Activated CD4-positive, alpha-beta T cell treated with anti-CD3 and anti-CD28 coated beads for 48 hours (primary cell): Measurements from ENCODE around the gene CACNA1C.
"Not testable (repeated sequence)": the region's sequence is repeated elsewhere in the genome, so short reads cannot be mapped to it uniquely, and the experiment has no call there.

Experiments
- DNase-seq: peaks from one replicate; pipeline ENCODE4 v3.0.0-alpha.2; 2020

CACNA1C gene

DNA sequence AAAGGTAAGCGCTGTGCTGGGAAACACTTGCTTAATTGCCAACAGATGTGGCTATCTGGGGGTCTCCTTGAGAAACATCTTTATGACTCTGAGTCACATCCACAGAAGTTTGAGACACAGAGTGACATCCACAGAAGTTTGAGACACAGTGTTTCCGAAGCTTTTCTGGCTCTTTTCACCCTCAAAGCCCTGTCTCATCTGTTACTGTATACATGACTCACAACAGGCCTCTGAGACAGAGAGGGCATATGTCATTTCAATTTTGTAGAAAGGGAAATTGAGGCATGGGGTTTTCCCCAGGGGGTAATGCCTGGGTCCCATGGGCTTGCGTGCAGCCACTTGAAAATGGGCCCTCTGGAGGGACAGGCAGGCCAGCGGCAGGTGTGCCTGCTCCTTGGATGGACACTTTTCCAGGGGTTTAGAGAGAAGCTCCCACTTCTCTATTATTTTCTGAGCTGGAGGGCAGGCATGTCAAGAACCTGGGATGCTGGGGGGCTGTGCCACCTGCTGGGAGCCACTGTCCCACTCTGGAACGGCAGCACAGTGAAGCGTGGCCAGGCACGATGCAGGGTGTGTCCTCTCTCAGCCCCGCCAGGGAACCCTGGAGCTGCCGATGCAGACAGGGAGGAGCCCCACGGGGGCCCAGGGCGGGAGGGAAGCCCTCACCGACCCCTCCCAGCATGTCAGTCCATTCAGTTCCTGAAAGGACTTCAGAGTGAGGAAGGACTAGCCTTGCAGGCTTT lies 630.7 kb downstream of the CACNA1C start:
- no peak for DNase-seq

DNA sequence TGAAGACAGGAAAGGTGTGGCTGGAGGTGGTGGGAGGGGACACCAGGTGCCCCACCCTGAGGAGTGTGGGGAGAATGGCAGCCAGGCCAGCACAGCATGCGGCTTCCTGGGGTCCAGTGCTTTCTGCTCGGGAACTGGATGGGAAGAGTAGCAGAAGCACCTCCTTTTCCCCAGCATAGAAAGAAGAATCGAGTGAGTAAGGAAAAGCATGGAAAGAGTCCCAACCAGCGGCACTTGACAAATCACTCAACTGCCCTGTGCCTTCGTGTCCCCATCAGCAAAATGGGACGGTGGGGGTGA lies 631.2 kb downstream of the CACNA1C start:
- not testable (repeated sequence) for DNase-seq

DNA sequence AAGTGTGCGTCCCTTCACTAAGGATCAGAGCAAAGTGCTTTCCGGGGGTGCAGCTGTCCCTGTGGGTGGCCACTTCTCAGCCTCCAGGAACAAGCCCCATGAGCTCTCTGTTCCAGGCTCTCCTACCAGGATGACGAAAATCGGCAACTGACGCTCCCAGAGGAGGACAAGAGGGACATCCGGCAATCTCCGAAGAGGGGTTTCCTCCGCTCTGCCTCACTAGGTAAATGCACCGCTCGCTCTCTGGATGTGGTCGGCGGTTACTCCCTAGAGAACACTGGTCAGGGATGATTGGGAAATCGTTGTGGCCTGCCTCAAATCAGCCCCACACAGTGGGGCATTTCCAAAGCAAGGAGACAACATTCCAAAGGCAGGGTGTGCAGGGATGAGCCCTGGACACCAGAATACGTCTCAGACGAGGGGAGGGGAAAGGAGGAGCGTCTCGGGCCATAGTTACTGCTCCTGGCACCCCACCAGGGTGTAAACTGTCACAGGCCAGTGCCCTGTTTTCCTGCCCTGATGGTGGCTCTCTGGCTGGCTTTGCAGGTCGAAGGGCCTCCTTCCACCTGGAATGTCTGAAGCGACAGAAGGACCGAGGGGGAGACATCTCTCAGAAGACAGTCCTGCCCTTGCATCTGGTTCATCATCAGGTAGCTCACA lies 633.0 kb downstream of the CACNA1C start:
- not testable (repeated sequence) for DNase-seq

DNA sequence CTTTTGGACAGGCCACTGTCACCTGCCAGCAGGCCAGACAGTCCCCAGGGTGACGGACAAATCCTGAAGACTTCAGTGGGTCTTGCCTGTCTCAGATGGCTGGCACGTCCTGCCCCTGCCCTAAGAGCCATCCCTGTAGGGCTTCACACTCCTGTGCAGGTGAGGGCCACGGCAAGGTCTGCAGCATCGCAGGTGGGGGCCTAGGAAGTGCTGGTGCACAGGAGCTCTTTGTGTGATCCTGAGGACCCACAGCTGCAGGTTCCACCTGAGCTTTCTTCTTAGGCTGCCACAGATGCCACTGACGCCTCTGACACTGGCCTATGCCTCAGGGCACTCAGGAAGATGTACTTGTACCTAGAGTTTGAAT lies 633.5 kb downstream of the CACNA1C start:
- no peak for DNase-seq

DNA sequence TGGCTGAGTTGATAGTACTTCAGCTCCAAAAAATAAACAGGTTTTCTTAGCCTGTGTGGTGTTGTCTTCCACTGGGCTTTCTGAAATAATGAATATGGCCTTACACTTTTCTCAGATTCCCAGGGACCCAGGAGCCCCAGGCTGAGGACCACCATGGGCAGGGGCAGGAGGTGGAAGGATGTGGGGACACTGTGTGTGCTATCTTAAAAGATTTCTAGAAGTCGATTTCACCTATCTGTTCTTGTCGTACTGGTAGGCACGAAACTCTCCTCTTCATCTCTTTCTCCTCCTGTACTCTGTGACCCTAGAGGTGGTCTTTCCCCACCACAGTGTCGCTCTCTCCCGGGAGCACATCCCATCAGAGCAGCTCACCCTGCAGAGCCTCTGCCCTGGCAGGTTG lies 634.3 kb downstream of the CACNA1C start:
- no peak for DNase-seq

DNA sequence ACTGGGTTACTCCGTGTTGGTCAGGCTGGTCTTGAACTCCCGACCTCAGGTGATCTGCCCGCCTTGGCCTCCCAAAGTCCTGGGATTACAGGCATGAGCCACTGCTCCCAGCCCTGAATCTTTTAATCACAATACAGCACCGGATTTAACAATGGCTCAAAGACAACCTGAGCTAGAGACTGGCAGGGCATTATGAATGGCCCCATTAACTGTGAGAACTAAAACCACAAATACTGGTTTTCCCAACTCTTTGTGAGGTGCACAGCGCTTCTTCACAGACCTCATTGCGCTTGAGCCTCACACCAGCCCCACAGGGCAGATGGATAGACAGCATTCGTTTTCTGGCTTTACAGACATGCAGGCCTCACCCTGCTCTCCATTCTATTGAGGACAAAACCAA lies 634.9 kb downstream of the CACNA1C start:
- no peak for DNase-seq

DNA sequence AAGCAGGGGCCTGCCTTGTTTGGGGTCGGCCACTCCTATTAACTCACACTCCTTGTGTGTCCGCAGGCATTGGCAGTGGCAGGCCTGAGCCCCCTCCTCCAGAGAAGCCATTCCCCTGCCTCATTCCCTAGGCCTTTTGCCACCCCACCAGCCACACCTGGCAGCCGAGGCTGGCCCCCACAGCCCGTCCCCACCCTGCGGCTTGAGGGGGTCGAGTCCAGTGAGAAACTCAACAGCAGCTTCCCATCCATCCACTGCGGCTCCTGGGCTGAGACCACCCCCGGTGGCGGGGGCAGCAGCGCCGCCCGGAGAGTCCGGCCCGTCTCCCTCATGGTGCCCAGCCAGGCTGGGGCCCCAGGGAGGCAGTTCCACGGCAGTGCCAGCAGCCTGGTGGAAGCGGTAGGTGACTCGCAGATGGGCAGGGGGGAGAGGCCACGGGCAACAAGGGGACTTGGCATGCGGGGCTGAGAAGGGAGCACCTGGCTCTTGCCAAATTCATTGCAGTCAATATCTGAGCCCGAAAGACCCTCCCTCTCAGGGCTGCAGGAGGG lies 635.7 kb downstream of the CACNA1C start:
- no peak for DNase-seq

DNA sequence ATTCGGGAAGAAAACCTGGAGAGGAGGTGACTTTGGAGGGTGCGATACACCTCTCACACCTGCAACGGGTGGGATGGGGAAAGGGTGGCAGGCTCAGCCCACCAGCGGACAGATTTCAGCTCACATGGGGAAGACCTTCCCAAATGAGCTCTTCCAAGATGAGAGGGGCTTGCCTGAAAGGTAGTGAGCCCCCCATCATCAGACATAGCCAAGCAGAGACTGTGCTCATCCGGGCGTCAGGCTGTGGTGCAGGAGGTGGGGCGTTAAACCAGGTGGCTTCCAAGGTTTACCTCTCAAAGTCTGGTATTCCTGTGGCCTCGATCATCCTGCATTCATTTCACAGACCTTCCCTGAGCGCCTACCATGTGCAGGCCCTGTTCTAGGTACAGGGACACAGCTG lies 636.6 kb downstream of the CACNA1C start:
- no peak for DNase-seq

DNA sequence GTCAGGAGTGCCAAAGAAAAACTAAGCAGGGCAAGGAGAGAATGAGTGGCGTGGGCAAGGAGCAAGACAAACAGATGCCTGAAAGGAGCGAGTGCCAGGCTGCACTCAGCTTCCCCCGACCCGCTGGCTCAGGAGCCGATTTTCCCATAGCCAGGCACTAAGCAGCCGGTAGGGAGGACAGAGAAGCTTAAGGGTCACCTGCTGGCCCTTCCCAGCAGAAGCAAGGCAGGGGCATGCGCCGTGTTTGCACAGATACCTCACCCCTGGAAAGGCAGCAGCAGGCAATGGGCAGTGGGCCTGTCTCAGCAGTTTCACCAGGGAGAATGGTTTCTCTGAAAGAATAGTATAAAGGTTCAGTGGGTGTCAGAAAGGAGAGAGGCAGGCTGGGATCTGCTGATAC lies 637.1 kb downstream of the CACNA1C start:
- no peak for DNase-seq

DNA sequence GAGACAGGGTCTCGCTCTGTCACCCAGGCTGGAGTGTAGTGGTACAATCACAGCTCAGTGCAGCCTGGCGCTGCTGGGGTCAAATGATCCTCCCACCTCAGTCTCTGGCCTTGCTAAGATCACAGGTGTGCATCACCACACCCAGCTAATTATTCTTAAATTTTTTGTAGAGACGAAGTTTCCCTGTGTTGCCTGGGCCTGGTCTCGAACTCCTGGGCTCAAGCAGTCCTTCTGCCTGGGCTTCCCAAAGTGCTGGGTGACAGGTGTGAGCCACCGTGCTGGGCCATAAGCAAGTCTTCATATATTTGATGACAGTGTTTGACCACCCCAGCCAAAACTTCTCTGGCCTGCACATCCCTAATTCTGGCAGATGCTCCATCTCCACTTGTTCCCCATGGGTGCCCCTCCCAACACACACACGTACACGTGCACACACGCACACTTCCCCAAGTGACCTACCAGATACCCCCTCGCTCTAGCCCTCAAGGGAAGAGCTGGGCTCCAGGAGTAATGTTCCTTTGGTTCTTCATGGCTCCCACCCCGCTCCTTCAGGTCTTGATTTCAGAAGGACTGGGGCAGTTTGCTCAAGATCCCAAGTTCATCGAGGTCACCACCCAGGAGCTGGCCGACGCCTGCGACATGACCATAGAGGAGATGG lies 637.7 kb downstream of the CACNA1C start:
- DNase-seq = no peak

DNA sequence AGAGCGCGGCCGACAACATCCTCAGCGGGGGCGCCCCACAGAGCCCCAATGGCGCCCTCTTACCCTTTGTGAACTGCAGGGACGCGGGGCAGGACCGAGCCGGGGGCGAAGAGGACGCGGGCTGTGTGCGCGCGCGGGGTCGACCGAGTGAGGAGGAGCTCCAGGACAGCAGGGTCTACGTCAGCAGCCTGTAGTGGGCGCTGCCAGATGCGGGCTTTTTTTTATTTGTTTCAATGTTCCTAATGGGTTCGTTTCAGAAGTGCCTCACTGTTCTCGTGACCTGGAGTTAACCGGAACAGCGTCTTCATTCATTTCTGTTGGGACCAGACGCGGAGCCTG lies 638.2 kb downstream of the CACNA1C start:
- peak; percentile 71 for DNase-seq

DNA sequence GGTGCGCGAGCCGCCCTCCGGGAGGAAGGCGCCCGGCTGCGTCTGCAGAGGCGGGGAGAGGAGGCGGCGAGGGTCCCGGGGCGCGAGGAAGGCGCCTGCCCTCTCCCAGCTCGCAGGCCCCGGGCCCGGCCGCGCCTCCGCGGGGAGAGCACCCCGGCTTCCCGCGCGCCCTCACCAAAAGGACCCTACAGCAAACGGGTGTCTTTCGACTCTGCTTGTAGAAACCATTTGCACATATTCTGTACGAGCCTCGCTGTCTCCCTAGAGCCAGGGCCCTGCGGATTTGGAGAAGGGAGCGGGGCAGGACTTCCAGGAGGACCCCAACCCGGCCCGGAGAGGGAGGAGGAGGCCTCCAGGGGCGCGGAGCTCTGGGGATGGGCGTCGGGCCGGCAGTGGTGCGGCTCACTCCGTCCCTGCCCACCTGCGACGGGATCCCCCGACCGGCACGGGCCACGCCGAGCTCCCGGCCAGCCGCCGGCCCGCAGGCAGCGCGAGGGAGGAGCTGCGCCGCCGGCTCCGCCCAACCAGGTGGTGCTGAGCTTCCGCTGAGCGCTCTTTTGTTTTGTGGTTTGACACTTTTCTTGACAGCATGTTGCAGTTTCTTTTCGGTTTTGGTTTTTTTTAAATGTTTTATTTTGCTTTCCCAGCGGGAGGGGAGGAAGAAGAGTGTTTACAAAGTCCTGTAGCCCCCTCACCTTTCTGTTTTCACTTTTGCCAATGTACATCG lies 638.7 kb downstream of the CACNA1C start:
- DNase-seq = peak; percentile 61

DNA sequence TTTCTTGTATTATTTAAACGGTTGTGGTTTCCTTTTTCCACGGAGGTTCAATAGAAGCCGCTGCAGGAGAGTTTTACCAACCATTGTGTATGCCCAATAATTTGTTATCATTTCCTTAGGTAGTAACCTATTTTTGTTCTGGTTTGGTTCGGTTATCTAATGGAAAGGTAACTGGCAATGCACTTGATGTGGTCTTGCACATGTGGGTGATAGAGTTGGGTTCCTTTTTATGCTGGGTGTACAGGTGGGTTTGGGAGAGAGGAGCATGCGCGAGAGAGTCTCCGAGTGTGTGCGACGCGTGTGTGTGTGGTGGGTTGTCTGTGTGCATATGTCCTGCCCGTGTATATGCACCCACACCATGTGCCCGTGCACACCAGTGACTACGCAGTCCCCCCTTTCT lies 639.3 kb downstream of the CACNA1C start:
- DNase-seq = peak; percentile 26

DNA sequence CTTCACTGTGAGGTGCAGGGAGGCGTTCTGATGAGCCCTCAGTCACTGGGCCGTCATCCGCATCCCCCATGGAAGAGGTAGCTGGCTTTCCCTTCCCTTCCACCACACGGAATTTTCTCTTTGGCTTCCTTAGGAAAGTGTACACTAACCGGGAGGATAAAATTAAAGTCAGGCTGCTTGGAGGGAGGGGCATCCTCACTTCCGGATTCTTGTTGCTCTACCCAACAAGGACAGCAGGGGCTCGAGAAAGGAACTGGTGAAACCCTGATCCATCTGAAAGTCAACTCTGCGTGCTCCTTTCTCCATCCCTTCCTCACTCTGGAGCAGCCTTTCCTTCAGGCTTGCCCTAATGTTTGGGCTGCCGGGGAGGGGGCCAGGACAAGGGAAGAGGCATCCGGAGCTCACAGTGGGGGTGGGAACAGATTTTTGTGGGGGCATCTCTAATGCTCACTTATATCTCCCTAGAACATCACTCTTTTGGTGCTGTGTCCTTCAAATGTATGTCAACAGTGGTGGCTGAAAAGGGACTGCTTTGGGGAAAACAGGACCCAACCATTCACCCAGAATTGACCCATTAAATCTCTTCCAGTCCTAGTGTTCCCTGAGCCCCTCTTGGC lies 640.6 kb downstream of the CACNA1C start:
- DNase-seq = peak; percentile 25

DNA sequence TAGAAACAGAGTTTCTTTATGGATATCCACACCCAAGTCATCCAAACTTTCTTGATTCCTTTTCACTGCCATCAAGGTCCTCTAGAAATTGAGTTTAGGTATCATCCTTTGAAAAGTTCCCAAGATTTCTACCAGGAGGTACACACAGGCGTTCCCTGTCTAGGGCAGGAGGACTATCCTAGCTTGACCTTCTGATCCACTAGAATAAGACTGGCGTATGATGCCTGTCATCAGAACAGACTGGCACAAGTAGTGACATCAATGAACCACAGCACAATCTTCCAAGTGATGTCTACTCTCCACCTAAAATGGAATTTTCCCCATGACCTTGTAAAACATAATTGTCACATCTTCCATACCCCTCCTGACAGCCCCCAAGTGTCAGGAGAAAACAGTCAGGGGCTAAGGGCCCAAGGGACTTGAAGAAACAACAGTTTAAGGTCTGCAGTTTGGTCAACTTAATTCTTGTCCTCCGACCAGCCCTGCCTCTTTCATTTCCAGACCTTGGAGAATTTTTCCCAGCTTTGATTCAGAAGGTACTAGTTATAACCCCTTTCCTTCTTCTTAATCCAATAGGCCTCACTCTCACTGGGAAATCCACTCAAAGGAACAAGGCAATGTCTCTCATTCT lies 641.3 kb downstream of the CACNA1C start:
- DNase-seq = no peak

DNA sequence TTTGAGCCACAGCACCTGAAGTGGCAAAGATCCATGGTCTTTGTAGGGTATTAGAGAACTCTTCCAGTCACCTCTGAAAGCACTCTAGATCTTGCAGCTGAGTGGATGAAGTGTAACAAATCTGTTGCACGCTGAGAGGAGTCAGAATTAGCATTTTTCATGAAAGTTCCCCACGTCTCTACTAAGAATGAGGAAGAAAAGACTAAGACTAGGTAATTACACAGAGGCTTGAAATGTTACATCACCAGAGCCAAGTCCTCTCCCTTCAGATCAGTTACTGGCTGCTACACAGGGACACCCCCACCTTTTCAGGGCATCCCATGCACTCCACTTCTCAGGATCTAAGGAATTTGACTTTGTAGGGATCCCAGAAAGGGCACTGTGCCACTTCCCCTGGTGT lies 643.3 kb downstream of the CACNA1C start:
- no peak for DNase-seq

DNA sequence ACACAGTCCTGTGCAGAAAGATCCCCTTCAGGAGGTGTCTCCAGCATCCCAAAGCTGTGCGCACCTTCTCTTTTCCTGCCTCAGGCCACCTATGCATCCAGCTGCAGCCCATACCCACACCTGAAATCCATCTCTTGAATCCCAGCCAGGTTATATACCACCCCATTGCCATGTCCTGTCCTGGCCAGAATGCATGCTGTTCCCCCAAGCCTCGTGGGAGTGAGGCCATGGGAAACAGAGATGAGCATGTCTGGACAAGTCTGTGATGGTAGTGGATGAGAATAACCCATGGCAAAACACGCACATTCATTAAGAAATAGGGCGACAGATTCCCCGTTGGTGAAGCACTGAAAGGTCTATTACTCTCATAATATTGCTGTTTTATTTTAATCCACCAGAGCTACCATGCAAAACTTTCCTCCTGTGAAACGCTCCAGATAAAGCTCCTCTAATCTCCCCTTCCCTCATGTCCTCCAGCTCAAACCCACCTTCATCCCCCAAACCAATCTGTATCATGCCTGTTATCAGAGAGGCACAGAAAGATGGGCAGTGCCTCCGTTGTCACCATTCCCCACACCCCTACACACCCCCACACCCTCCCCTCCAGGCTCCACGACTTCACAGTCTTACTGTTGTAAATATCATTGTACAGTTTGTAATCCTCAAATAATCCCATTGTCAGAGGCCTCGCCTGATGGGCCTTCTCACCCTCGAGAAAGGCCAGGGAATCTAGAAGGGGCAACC lies 644.4 kb downstream of the CACNA1C start:
- DNase-seq = no peak

DNA sequence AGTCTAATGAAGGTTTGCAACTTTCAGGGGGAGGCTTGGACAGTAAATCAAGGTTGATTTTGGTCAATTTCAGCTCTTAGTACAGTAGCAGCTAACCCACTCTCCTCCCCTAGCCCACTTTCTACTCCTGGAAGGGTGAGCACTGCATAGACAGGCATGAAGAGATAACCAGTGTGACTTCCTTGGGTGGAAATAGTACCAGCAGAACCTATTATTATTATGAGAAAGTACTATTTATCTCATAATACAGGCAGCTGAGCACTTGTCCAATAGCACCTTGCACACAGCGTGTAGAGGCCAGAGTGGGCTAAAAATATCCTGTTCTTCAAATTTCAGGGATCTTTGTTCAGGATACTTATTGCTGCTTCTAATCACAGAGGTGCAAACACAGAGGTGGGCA lies 645.8 kb downstream of the CACNA1C start:
- no peak for DNase-seq

DNA sequence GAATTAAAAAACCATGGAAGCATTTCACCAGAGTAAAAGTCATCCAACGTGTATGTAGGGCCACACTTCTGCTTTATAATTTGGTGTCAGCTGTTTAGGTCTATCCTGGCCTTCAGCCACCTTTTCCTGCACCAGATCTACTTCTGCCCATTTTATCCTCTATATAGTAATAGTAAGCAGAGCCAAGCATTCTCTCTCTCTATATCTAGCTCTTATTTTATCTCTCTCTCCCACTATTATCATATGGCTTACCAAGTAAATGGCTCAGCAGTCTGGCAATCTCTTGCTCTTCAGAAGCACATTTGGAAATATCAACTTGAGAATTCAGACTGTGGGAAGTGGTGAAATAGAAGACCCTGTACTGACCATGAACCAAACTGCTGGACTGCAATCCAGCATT lies 657.9 kb downstream of the CACNA1C start:
- no peak for DNase-seq

DNA sequence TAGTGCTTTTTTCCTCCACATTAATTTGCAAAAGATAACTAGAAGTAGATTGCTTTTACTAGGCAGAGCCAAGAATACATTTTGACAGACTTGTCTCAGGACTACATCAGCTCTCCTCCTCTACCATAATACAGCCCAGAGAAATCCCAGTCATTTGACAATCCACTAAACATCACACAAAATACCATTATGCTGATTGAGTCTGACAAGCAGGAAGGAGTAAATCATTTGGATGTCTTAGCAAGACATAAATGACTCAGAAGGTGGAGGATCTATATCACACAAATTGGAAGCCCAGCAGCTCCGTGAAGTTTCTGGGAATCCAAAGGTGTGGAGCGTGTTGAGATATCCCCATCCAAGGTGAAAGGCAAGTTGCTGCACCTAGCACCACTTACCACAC lies 666.6 kb downstream of the CACNA1C start:
- no peak for DNase-seq

DNA sequence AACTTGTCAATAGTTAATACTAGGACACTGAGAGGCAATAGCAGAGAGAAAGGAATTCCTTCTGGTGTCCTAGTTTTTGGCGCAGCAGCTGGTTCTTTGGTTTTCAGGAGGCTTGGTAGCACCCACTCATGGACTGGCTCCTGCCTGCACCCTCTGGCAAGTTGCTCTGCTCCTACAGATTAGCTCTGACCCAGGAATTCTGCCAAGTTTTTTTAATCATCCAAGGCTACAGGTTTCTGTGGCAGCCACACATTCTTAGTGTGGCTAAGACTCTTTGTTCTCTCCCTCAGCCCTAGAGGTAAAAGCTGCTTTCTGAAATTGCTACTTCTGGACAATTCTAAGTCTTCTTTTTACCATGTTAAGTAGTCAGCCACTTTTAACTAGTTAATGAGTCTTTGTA lies 670.0 kb downstream of the CACNA1C start:
- DNase-seq = no peak

DNA sequence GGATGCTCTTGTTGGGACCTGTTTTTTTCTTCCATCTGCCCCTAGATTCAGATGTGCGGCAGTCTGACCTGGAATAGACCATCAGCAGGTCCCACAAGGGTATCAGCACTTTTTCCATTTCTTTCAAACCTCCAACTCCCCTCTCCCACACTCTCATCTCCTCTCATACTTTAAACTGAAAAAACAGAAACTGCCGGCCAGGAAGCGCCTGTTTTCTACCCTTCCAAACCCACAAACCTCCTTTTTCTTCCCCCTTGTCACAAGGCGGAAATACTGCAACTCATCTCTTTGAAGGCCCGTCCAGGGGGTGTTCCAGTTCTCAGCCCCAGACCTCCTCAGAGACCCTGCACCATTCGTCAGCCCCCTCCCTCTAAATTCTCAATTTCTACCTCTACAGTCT lies 679.5 kb downstream of the CACNA1C start:
- no peak for DNase-seq
